CD4-positive, CD25-positive, alpha-beta regulatory T cell (primary cell): ENCODE results near the gene FCMR. TPM values are rescaled to one million over a fixed set of nuclear protein-coding genes. Genes with fewer than 3 reads are reported as not detected.
A peak's percentile ranks its signal among the peaks of the same experiment; 100 is the strongest.

Experiments
- ATAC-seq, 2 donors: fragments of 150-1000 bp; cut with Tn5 transposase; one replicate each; pipeline ENCODE4 v1.10.0; 2021; ENCODE audit warnings: low read depth in 2 of 2, moderate number of reproducible peaks in 2 of 2, moderate library complexity in 1 of 2
- DNase-seq, 3 donors: peaks; one replicate each; pipeline versions ENCODE4 v3.0.0 to v3.0.0-alpha.2; 2012 to 2022; ENCODE audit warnings: mixed read lengths in 1 of 3
- H3K27ac ChIP-seq: one replicate; pipeline ENCODE4 v1.7.0; 2013; ENCODE audit warnings: mild to moderate bottlenecking, low read length; ENCODE audit not compliant: insufficient read depth, poor library complexity, severe bottlenecking
- H3K27me3 ChIP-seq: one replicate; pipeline ENCODE4 v1.7.0; 2013; ENCODE audit warnings: low read length; ENCODE audit not compliant: control insufficient read depth, insufficient read depth
- H3K36me3 ChIP-seq: one replicate; pipeline ENCODE4 v1.7.0; 2013; ENCODE audit warnings: mild to moderate bottlenecking, low read length, moderate library complexity; ENCODE audit not compliant: control insufficient read depth, insufficient read depth
- H3K4me1 ChIP-seq: 2 replicates; pipeline ENCODE4 v1.7.0; 2013; ENCODE audit warnings: mild to moderate bottlenecking, low read length; ENCODE audit not compliant: insufficient read depth, control insufficient read depth, poor library complexity, severe bottlenecking
- H3K4me3 ChIP-seq: one replicate; pipeline ENCODE4 v1.7.0; 2013; ENCODE audit warnings: low read depth, mild to moderate bottlenecking, low read length, moderate library complexity
- H3K9me3 ChIP-seq, 2 experiments: 1 replicate in 1 of 2; 2 replicates in 1 of 2; pipeline ENCODE4 v1.7.0; 2013; ENCODE audit warnings: low read length in 2 of 2, mild to moderate bottlenecking in 1 of 2, moderate library complexity in 1 of 2; ENCODE audit not compliant: control insufficient read depth in 2 of 2
- H3K27ac Mint-ChIP-seq, 3 donors: one replicate each; pipeline ENCODE4 v1.8.0; 2020 to 2022; ENCODE audit warnings: mild to moderate bottlenecking in 3 of 3, mixed read lengths in 3 of 3, moderate library complexity in 2 of 3
- H3K27me3 Mint-ChIP-seq: one replicate; pipeline ENCODE4 v1.8.0; 2022; ENCODE audit warnings: mild to moderate bottlenecking, mixed read lengths
- H3K36me3 Mint-ChIP-seq: one replicate; pipeline ENCODE4 v1.8.0; 2020; ENCODE audit warnings: mixed read lengths
- H3K4me1 Mint-ChIP-seq, 4 donors: one replicate each; pipeline ENCODE4 v1.8.0; 2020 to 2022; ENCODE audit warnings: mixed read lengths in 4 of 4, mild to moderate bottlenecking in 1 of 4
- H3K4me3 Mint-ChIP-seq, 4 donors: one replicate each; pipeline ENCODE4 v1.8.0; 2020 to 2022; ENCODE audit warnings: mild to moderate bottlenecking in 4 of 4, mixed read lengths in 4 of 4, moderate library complexity in 3 of 4
- H3K9me3 Mint-ChIP-seq, 7 donors: one replicate each; pipeline ENCODE4 v1.8.0; 2020 to 2022; ENCODE audit warnings: mixed read lengths in 7 of 7, mild to moderate bottlenecking in 3 of 7, moderate library complexity in 2 of 7
- polyA plus RNA-seq, 4 donors: library from polyadenylated mRNA; unstranded; fragments of 300-500 nt; fragmentation: Illumina TruSeq; gene quantifications; one replicate each; pipeline ENCODE4 v1.2.3, GENCODE V29; 2021
- total RNA-seq: library from RNA; stranded (reverse); gene quantifications from one replicate; pipeline ENCODE4 v1.2.3, GENCODE V29; 2022

The FCMR gene
- total RNA-seq, result 393 TPM
- 100 to 1,000 TPM; 888 to 986 (median 949) TPM for polyA plus RNA-seq

DNA sequence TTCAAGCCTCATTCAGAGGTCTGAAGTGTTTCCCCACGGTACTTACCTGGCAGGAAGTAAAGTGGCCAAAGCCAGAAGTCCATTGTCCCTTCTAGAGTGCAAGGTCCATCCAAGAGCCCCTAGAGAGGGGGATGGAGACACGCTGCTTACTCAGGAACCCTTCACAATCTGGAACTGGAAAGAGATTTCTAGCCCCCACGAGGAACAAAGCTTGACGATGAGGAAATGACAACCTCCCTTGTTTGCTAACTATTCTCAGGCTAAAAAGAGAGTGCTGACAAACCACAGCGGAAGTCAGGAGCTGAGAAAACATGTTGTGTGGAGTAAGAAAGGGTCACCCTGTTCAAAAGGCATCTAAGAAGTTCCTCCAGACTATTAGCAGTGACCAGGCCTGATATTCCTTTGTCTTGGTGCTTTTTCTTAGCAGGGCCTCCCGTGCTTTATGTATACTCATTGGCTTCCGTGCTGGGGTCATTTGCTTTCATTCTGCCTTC is at the start of gene FCMR:
Gene FCMR, minus strand, starts transcription at position 170 of the 494 bp plus-strand sequence. Its CDS starts 87 bp downstream, at position 83.
- H3K4me3 ChIP-seq, result peak within 1 kb of the TSS; percentile 98
- H3K36me3 Mint-ChIP-seq, result peaks cover 36% of the 10 kb centered on the region

GRCh38 chr1:206971029-206971655 is 49.4 kb upstream of the FCMR start:
- peaks cover 14% of the 10 kb centered on the region for H3K27me3 ChIP-seq
- no peaks in the 10 kb centered on the region for H3K9me3 ChIP-seq
- H3K27ac ChIP-seq, result no peak overlapping the region
- peaks cover 11% of the 10 kb centered on the region for H3K4me1 ChIP-seq
- H3K4me3 ChIP-seq, result no peak overlapping the region
- ATAC-seq, result no peak
- H3K4me1 Mint-ChIP-seq, result peaks cover 0 to 20% (median 13%) of the 10 kb centered on the region in 4 donors
- H3K36me3 Mint-ChIP-seq, result no peaks in the 10 kb centered on the region
- no peak overlapping the region for H3K27ac Mint-ChIP-seq
- H3K9me3 Mint-ChIP-seq, result no peaks in the 10 kb centered on the region
- H3K27me3 Mint-ChIP-seq, result peaks cover 23% of the 10 kb centered on the region
- DNase-seq, result no peak
- no peak overlapping the region for H3K4me3 Mint-ChIP-seq
- no peaks in the 10 kb centered on the region for H3K36me3 ChIP-seq

More for the DNA sequence above, at the start of gene FCMR:
- DNase-seq, result peak; percentile 32 to 90 (median 80)
- Mint-ChIP-seq H3K27ac (no peak within 1 kb of the TSS), H3K27me3 (no peaks in the 10 kb centered on the region), H3K4me3 (no peak within 1 kb of the TSS), H3K9me3 (peaks cover 0 to 2% (median 0%) of the 10 kb centered on the region in 7 donors), H3K4me1 (peaks cover 16 to 35% (median 17%) of the 10 kb centered on the region in 4 donors)
- H3K27me3 ChIP-seq, result no peaks in the 10 kb centered on the region
- no peaks in the 10 kb centered on the region for H3K9me3 ChIP-seq
- peak within 1 kb of the TSS; percentile 86 for H3K27ac ChIP-seq
- peak; percentile 19 to 34 for ATAC-seq
- peaks cover 71% of the 10 kb centered on the region for H3K4me1 ChIP-seq
- peaks cover 24% of the 10 kb centered on the region for H3K36me3 ChIP-seq

- Histone ChIP-seq H3K9me3 (no peaks in the 10 kb centered on the region), H3K36me3 (no peaks in the 10 kb centered on the region), H3K27ac (no peak within 1 kb of the TSS), H3K27me3 (peaks cover 14% of the 10 kb centered on the region), H3K4me3 (no peak within 1 kb of the TSS), H3K4me1 (peaks cover 11% of the 10 kb centered on the region)
- ATAC-seq (no peak), DNase-seq (no peak)
- H3K4me1 Mint-ChIP-seq, result peaks cover 0 to 23% (median 14%) of the 10 kb centered on the region in 4 donors
- H3K36me3 Mint-ChIP-seq, result no peaks in the 10 kb centered on the region
- H3K27ac Mint-ChIP-seq, result no peak within 1 kb of the TSS
- H3K27me3 Mint-ChIP-seq, result peaks cover 25% of the 10 kb centered on the region
- H3K9me3 Mint-ChIP-seq, result no peaks in the 10 kb centered on the region
- H3K4me3 Mint-ChIP-seq, result peak within 1 kb of the TSS in 1 of 4 donors; percentile 48
Measured at GRCh38 chr1:206970446-206970845, 48.7 kb upstream of the FCMR start, which contains the start of gene FCAMR. Gene FCAMR (minus strand): TSS chr1:206970460. CDS start chr1:206970125, 335 bp downstream.

GRCh38 chr1:206969090-206969489 is 47.3 kb upstream of the FCMR start:
- no peak overlapping the region for H3K27ac Mint-ChIP-seq
- no peak for DNase-seq
- H3K27me3 Mint-ChIP-seq, result peaks cover 26% of the 10 kb centered on the region
- Histone ChIP-seq H3K27ac (no peak overlapping the region), H3K4me1 (peaks cover 11% of the 10 kb centered on the region), H3K9me3 (no peaks in the 10 kb centered on the region), H3K27me3 (peaks cover 14% of the 10 kb centered on the region), H3K36me3 (no peaks in the 10 kb centered on the region), H3K4me3 (no peak overlapping the region)
- H3K9me3 Mint-ChIP-seq, result no peaks in the 10 kb centered on the region
- H3K4me1 Mint-ChIP-seq, result peaks cover 0 to 23% (median 14%) of the 10 kb centered on the region in 4 donors
- H3K36me3 Mint-ChIP-seq, result no peaks in the 10 kb centered on the region
- H3K4me3 Mint-ChIP-seq, result peak overlapping the region in 1 of 4 donors; percentile 48
- no peak for ATAC-seq

GRCh38 chr1:206967096-206967849 is 45.5 kb upstream of the FCMR start:
- H3K36me3 ChIP-seq, result no peaks in the 10 kb centered on the region
- H3K27me3 ChIP-seq, result peaks cover 10% of the 10 kb centered on the region
- H3K4me1 ChIP-seq, result peaks cover 13% of the 10 kb centered on the region
- H3K27me3 Mint-ChIP-seq, result peaks cover 21% of the 10 kb centered on the region
- H3K9me3 ChIP-seq, result no peaks in the 10 kb centered on the region
- H3K36me3 Mint-ChIP-seq, result no peaks in the 10 kb centered on the region
- DNase-seq (peak in 1 of 3 donors; percentile 54), ATAC-seq (peak in 1 of 2 donors; percentile 31)
- no peaks in the 10 kb centered on the region for H3K9me3 Mint-ChIP-seq
- H3K27ac Mint-ChIP-seq, result peak overlapping the region; percentile 81 to 89 (median 88)
- H3K4me3 ChIP-seq, result peak overlapping the region; percentile 61
- no peak overlapping the region for H3K27ac ChIP-seq
- peak overlapping the region in 3 of 4 donors; percentile 3 to 67 (median 48) for H3K4me3 Mint-ChIP-seq
- H3K4me1 Mint-ChIP-seq, result peaks cover 0 to 34% (median 23%) of the 10 kb centered on the region in 4 donors

DNA sequence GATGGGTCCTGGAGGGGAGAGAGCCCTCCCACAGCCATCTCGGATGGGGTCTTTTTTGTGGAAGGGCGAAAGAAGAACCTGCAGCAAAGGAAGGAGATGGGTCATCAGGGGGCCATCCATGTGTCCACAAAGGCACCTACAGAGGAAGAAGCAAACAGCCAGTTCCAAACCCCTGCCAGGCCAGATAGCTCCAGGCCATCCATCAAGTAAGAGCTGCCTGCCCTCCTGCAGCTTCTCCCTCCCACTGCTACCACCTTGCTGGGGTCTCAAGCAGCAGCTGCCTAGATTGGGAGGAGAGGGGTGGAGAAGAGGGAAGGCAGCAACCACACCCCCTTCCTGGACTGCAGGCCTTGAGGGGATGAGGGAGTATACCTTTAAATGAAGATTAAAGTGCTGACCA is 44.0 kb upstream of the FCMR start:
- H3K9me3 ChIP-seq, result no peaks in the 10 kb centered on the region
- no peak overlapping the region for H3K27ac ChIP-seq
- peaks cover 3% of the 10 kb centered on the region for H3K27me3 ChIP-seq
- no peak overlapping the region for H3K4me3 ChIP-seq
- Mint-ChIP-seq H3K4me3 (no peak overlapping the region), H3K9me3 (no peaks in the 10 kb centered on the region), H3K4me1 (peaks cover 0 to 38% (median 25%) of the 10 kb centered on the region in 4 donors), H3K27me3 (peaks cover 9% of the 10 kb centered on the region), H3K27ac (no peak overlapping the region), H3K36me3 (no peaks in the 10 kb centered on the region)
- no peaks in the 10 kb centered on the region for H3K36me3 ChIP-seq
- ATAC-seq, result no peak
- H3K4me1 ChIP-seq, result peaks cover 14% of the 10 kb centered on the region
- no peak for DNase-seq

DNA sequence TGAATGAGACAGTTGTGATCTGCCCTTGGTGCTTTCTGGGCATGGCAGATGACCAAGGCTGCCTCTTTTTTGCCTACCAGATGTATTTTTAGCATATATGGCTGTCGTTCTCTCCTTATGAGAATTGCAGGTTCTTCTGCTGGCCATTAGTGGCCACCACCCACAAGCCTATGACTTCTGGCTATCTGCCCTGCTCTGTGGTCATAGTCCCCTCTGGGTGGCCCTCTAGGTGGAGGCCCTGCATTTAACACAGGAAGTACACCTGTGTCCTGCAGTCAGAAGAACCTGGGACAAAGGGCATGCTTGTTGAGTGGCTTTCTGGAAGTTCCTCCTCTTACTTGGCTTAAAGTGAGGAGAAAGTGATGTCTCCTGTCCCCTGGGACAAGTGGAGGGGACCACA is 42.0 kb upstream of the FCMR start:
- DNase-seq (no peak), ATAC-seq (no peak)
- Histone ChIP-seq H3K4me3 (no peak overlapping the region), H3K27ac (no peak overlapping the region), H3K4me1 (peaks cover 14% of the 10 kb centered on the region), H3K27me3 (no peaks in the 10 kb centered on the region), H3K9me3 (no peaks in the 10 kb centered on the region), H3K36me3 (no peaks in the 10 kb centered on the region)
- no peak overlapping the region for H3K27ac Mint-ChIP-seq
- no peaks in the 10 kb centered on the region for H3K9me3 Mint-ChIP-seq
- no peak overlapping the region for H3K4me3 Mint-ChIP-seq
- H3K4me1 Mint-ChIP-seq, result peaks cover 0 to 38% (median 25%) of the 10 kb centered on the region in 4 donors
- H3K36me3 Mint-ChIP-seq, result no peaks in the 10 kb centered on the region
- peaks cover 6% of the 10 kb centered on the region for H3K27me3 Mint-ChIP-seq
